T-helper 22 cell (primary cell): ENCODE data around the gene COBL.

Experiments used
- DNase-seq: peaks from one replicate; pipeline ENCODE4 v3.0.0-alpha.2; 2020; ENCODE audit warnings: low read depth

The COBL gene

DNA sequence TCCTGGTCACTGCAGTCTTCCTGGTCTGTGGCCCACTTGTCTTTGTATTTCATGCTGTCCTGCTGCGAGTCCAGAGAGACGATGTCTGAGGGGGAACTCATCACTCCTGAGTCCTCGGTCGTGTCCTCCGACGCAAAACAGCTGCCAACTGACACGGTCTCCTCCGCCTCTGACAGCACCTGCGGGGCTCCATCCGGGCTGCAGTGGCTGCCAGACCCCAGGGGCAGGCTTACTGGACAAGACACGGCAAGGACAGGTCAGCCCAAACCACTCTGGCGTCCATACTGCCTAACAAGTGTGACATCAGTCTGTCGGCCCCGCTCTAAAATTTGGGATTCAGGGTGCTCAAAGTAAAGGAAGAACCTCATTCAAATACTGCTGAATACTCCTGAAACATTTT, 273.1 kb downstream of the COBL start:
- DNase-seq = no peak

DNA sequence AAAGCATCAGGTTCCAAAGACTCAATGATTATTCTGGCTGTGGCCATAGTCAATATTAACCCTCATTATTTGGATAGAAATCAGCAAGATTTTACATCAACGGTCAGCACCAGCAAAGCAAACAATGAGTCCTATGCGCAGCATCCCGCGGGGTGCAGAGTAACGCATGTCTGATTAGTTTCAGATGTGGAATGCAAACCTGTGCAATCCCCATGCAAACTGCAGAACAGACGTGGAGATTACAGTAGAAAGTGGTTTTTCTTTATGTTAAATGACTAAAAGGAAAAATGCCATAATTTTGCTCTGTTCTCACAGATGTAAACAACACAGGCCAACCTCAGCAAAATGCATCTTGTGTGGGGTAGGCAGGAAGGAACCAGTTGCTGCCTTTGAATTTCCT, 275.8 kb downstream of the COBL start:
- DNase-seq = no peak

DNA sequence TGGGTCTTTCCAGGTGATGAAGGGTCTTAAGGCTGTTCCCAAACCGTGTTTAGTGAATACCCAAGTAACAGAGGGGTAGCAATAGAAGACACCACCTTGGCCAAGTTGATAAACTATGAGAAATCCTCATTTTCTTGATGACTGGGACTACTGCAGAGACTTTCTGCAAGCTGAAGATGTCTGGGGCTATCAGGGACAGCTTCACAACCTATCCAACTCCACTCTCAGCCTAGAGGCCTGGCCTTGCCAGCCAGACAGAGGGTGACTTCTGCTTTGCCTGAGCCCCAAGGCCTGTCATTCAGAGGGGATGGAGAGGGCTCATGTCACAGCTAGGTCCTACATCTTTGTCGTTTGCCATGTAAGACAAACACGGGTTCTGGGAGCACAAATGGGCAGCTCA, 278.0 kb downstream of the COBL start:
- DNase-seq = no peak

DNA sequence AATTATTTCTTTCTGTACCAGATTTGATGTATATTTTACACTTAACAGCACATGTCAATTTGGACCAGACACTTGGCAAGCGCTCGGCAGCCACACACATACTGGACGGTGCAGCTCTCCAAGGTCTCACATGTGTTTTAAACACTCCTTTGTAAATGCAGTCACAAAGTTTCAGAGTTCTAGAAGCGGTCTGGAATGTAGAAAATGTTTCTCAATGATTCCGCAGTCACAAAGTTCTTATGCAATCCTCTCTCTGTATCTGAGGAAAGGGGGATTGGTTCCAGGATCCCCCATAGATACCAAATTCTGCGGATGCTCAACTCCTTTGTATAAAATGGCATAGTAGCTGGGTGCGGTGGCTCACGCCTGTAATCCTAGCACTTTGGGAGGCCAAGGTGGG, 280.9 kb downstream of the COBL start:
- DNase-seq = no peak

DNA sequence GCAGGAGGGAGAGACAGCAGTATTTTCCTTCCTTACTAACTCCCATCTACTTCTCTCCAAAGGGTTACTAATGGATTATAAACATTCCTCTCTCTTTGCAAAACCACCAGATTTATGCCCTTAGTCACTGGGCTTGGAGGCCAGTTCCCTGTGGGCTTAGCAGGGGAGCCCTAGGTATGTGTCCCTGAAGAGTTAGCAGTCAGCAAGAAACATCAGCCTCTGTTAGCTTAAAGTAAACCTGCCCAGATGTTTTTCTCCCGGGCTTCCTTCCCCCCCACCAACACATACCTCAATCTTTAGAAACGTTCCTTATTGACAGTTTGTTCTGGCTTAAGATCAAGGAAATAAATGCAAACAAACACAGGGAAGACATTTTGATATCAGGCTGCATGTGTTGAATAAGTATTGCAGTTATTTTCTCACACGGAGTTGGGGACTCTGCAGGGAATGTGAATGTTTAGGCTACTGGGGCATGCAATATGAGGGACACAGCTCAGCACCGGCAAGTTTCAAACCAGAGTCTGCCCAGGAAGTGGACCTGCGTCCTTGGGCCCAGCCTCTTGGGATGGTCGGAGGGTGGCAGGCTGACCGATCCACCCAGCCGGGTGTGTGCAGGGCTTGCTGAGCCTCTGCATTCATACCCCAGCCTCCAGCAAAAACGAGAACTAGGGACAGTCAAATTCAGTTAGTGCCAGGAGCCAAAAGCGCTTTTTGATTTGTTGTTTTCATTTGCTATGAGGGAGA, 281.9 kb downstream of the COBL start:
- no peak for DNase-seq

DNA sequence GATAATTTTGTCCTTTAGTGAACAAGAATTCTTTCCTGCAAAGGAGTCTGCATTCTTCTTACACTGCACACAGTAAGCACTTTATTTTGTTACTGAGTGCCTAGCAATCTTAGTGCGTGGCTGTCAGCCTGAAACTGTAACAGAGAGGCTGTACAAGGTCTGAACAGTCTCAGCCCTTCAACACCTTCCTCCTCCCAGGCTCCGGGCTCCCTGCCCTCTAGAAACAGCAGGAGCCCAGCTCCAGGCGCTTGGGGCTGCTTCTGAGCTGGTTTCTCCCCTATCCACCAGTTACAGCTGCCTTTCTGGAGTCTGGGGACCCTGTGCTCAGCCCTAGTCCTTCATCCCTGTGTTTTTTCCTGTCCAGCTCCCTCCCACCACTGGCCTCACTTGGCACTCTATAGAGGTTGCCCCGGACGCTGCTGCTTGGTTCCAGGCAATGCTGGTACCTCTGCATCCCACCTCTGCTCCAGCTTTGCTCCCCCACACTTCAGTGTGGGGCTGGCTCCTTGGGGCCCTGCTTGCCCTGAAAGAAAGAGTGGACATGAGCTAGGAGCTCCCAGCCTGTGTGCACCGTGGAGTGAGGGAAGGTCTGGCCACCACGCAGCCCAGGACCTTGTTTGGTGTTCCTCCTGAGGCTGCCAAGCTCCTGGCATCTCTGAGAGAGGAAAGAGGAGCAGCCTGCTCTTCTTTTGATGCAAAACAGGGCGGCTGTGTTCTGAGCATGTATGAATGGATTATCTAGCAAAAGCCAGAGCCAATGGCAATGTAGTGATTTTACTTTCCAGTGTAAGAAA, 282.7 kb downstream of the COBL start:
- no peak for DNase-seq

DNA sequence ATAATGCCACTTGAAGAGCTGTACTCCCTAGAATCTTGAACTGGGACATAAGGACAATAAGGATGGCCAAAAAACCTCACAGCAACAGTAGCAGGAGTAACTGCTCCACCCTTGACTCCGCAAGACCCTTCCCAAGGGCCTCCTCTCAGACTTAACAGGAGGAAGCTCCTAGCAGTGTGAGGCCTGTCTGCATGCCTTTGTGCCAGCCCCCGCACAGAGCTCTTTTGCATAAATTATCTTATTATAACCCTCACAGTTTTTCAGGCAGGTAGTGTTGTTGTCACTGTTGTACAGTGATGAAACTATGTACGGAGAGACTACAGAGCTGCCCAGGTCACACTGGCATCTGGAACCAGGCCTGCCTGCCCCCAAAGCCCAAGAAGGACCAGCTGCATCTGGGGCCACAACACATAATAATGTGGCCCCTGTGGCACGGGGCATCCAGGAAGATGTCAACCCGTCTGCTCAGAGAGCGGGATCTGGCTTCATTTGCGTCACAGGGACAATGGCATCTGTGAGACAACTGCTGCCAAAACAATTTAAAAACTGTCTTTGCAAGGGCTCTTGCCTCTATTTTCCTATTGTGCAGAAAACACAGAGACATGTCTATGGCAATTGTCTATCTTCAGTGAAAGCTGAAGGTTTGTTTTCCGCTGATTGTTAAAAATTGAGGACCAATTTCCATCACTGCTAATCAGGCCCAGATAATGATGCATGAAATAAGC, 284.7 kb downstream of the COBL start:
- DNase-seq = no peak

DNA sequence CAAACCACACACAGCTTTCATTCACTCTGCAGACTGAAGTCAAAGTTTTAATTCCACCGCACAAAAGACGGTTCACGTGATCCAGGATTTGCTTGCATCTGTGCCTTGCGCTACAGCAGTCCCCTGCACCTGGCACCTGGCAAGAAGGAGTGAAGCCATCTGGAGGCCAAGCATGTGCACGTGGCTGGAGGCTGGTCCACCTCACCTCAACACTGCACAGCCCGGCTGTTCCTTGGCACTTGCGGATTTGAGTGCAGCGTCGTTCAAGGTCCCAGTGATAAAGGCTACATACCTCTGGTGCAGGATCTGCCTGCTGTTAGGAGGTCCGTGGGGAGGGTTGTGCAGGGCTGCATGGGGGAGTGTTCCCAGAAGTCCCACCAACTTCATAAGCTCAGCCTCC, 285.4 kb downstream of the COBL start:
- no peak for DNase-seq

DNA sequence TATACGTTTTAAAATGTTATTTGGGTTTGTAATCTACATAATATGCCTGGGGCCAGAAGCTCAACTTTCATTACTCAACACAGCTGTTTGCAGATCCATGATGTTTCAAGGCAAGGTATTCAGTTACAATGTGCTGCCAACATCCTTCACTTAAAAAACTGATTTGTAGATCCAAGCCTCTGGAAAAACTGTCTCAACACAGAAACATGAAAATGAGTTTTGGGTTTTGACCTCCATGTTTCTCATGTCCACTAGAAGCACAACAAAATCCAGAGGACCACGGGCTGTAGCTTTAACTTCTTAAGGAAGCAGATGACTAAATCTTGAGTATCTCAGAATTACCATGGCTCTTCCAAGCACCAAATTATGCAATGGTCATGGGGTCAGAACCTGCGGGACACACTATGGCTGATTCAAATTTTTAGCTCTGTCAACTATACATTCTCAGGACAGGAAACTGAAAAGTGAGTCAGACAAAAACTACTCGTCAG, 286.9 kb downstream of the COBL start:
- no peak for DNase-seq

DNA sequence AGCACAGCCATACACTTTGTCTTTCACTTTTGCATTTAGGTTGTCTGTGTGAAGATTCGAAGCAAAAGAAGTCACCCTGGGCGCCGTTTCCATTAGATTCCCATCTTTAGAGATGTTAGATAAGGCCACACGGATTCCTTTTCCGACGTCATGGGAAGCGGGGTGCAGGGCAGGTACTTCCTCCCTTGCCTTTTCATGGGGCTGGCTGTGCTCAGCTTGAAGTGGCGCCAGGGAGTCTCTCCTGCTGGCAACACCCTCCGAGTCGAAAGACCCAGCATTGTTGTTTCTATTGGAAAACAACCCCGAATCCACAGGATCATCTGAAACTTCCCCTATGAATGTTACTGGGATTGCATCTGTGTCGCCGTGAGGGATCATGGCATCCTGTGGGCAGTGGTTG, 287.5 kb downstream of the COBL start:
- no peak for DNase-seq

DNA sequence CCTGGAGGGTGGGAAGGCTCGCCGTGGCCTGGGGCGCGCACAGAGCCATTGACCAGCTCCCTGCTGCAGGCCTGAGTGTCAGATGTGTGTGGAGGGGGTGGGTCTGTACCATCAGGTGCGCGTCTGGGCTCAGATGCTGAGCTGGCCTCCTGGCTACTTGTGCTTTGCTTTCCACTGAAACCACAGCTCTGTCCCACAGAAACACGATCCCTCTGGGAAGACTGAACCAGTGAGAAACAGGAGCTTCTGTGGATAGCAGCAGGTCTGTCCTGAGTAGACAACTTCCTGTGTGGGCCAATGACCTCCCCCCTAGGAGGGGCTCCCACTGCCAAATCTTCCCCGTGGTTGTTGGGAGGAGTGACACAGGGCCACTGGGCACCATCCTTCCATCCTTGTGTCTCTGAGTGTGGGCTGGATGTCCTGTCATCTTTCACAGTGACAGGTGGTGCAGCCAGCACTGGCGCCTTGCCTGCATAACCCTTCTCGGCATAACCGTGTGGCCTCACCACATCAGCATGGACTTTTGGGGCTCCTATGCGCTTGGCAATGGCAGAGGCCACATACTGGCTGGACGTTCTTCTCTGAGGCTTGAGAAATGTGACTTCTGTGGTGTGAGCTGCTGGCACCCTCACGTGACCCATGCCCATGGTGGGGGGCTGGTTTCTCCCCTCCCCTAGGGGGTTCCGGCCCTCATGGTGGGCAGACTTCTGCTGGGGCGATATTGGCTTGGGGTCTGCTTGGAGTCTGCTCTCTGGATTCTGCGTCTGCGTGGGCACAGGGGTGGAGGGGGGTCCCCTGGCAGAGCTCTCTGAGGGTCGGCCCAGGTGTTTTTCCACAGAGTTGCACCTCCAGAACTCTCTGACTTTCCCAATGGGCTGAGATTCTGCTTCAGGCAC, 288.4 kb downstream of the COBL start:
- DNase-seq = no peak

DNA sequence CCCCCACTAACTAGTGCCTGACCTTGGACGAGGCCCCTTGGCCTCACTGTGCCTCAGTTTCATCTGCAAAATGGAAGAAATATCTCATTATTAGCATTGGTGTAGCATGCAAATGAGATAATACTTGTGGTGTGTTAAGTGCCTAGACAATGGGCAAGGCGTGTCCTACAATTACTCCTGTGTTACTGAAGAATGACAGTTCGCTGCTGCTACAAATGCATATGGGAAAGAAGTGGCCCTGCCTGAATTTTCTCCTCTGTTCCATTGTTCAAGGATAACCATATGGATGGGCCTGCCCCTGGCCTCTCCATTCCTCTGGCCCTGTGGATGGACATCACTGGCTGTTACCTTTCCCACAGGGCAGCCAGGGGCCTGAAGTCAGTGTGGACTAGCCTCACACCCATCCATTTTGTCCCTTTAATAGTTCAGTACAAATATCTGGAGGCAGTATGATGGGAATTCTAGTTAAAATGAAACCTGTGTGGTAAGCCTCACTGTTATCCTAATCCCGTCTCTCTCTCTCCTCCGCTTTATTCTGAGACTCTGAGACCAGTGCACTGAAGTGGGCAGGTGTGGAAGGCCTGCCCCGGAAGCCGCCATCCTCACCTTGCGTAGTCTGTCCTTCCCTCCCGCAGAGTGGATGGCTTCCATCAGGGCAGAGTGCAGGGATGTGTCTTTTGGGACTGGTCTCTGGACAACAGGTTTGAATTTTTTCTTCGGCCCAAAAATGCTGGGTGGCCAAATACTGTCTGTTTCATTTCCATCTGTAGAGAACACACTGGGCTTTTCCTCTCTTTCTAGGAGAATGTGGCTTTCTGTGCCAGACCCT, 289.3 kb downstream of the COBL start:
- DNase-seq = no peak

DNA sequence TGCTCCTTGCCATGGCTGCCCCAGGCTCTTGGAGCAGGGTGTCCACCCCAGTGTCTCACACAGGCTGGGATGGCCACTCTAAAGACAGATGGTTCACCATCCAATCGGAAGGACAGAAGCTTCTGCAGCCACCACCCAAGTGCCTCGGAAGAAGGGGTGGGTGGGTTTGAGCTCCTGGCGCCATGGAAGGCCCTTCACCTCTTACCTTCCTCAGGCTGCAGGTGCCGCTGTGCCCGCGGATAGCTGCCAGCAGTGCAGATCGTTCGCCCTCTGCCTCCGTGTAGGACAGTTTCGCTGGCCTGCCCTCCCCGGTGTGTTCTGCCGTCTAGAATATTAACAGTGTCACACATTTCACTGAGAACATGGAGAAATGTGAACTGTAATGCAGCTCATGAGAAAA, 290.3 kb downstream of the COBL start:
- DNase-seq = no peak

DNA sequence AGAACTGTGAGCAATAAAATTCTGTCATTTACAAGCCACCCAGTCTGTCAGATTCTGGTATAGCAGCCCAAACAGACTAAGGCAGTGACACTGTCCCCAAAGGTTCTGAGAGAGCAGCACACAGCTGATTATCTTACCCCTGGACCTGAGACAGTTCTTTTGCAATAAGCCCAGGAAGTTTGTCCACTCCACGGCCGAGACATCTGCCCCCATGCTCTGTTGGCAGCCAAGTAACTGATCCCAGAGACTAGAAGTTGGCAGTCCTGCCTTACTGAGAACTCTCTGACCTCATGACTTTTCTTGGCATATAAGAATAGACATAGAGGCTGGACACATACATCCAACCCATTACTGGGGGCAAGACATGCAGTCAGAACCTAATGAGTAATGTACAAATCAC, 290.9 kb downstream of the COBL start:
- DNase-seq = no peak

DNA sequence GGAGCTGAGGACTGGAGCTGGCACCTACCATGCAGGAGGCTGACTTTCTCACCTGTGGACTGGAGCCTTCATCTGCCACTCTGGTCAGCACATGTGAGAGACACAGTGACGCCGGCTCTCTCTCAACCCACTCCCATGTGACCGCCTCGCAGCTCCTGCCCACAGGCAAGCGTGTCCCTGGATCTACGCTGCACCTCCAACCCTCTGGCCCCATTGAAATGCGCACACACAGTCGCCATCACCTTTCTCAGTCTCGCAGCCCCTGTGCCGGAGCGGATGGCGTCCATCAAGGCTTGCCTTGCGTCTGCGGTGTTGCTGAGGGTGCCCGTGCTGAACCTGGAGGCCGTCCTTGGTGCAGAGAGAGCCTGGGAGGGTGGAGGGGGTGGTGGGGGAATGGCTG, 291.7 kb downstream of the COBL start:
- no peak for DNase-seq

DNA sequence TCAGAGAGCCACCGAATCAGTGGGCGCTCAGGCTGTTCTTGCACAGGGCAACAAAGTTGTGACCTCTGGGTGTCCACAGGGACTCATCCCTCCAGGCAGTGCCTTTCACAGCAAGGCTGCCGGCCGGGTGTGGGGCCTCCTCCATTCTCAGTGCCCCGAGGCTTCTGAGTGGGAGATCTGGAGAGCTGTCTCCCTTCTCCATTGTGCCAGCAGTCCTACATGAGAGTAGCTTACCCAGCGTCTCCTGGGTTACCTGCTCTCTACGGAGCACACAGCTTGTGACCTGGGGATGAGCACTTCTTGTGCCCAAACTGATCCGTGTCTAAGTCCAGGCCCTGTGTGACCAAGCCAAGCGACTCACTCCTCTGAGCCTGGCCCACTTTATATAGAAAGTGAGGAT, 293.1 kb downstream of the COBL start:
- DNase-seq = no peak

DNA sequence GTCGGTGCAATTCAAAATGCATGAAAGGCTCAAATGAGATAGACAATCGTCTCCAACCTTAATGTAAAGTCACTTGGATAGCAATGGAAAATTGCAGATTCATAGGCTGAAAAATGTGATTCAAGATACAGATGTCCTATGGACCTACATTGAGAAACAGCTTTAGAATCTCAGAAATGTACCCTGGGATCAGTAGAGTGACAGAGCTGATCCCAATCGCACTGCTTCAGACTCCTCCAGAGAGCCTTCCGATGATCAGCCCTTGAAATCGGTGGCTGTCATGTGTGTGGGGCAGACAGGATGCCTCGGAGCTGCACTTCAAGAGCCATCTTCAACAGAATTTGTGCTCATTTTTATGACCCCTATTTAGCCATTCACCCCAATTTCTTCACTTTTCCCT, 293.8 kb downstream of the COBL start:
- no peak for DNase-seq

DNA sequence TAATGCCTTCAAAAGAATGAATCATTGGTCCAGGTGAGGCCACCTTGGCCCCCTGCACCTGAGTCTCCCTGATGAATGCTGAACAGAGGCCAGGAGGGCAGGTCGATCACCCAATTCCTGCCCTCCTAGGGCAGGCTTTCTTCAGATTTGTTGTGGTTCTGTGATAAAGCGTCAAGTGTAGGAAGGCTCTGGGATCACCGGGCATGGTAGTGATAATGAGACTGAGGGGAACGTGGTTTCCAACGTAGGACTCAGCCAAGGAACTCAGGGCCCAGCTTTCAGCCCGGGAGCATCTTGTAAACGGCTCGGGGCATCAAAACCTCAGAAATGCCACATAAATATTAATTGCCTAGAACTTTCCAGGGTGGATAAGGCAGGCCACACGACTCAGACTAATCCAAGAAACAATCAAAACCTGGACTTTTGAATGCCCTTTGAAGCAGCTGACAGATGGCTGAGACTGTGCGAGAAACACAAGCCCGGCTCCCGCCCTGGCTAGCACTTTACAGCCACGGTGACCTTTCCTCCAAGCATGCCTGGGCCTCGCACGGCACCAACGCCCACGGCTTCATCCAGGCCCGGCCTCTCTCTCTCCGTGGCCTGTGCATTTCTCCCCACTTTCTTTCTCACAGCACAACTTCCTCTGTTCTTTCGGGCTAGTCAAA, 294.6 kb downstream of the COBL start:
- no peak for DNase-seq

DNA sequence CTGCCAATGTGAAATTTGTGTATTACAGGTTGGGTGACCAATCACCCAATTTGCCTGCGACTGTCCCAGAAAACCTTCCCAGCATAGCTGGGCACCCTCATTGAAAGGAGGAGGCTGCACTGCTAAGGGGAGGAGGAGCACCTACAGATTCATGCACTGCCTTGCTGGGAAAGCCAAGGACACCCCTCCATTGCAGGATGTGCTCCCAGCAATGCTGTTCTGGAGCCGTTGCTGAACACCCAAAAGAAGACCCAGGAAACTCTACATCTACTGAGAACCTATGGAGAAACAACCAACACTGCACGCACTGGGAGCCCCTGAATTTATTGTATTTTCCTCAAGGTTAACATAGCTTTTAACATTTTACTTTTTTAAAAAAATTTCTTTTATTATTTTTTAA, 295.7 kb downstream of the COBL start:
- DNase-seq = no peak
